Measurements from ENCODE around the gene ADAMTS12.

The ADAMTS12 gene

GRCh38 chr5:33650911-33651310 lies 240.9 kb downstream of the ADAMTS12 start:
- DNase-seq (ENCODE audit: low spot score), result no peak

GRCh38 chr5:33649549-33650482 lies 242.0 kb downstream of the ADAMTS12 start:
- no peak for DNase-seq (ENCODE audit: low spot score)

GRCh38 chr5:33641744-33642505 lies 249.9 kb downstream of the ADAMTS12 start:
- no peak for DNase-seq (ENCODE audit: low spot score)

- DNase-seq (ENCODE audit: low spot score), result no peak
Observed at GRCh38 chr5:33639474-33639873, 252.3 kb downstream of the ADAMTS12 start.

- DNase-seq (ENCODE audit: low spot score), result no peak
Observed at GRCh38 chr5:33637011-33637410, 254.8 kb downstream of the ADAMTS12 start.

GRCh38 chr5:33635582-33635981 lies 256.2 kb downstream of the ADAMTS12 start:
- DNase-seq (ENCODE audit: low spot score), result no peak

GRCh38 chr5:33633699-33634098 lies 258.1 kb downstream of the ADAMTS12 start:
- no peak for DNase-seq (ENCODE audit: low spot score)

- DNase-seq (ENCODE audit: low spot score), result no peak
Observed at GRCh38 chr5:33631786-33632185, 260.0 kb downstream of the ADAMTS12 start.

- DNase-seq (ENCODE audit: low spot score), result no peak
Observed at GRCh38 chr5:33631139-33631538, 260.7 kb downstream of the ADAMTS12 start.

GRCh38 chr5:33629999-33630398 lies 261.8 kb downstream of the ADAMTS12 start:
- DNase-seq (ENCODE audit: low spot score), result no peak

GRCh38 chr5:33628796-33629195 lies 263.0 kb downstream of the ADAMTS12 start:
- no peak for DNase-seq (ENCODE audit: low spot score)

- no peak for DNase-seq (ENCODE audit: low spot score)
Observed at GRCh38 chr5:33621514-33621913, 270.3 kb downstream of the ADAMTS12 start.

- DNase-seq (ENCODE audit: low spot score), result no peak
Observed at GRCh38 chr5:33614039-33614438, 277.8 kb downstream of the ADAMTS12 start.

GRCh38 chr5:33612386-33612785 lies 279.4 kb downstream of the ADAMTS12 start:
- DNase-seq (ENCODE audit: low spot score), result no peak

- no peak for DNase-seq (ENCODE audit: low spot score)
Observed at GRCh38 chr5:33611877-33612276, 279.9 kb downstream of the ADAMTS12 start.

- DNase-seq (ENCODE audit: low spot score), result no peak
Observed at GRCh38 chr5:33608344-33609041, 283.3 kb downstream of the ADAMTS12 start.

- DNase-seq (ENCODE audit: low spot score), result no peak
Observed at GRCh38 chr5:33604503-33604902, 287.3 kb downstream of the ADAMTS12 start.

- no peak for DNase-seq (ENCODE audit: low spot score)
Observed at GRCh38 chr5:33601881-33602280, 289.9 kb downstream of the ADAMTS12 start.

- no peak for DNase-seq (ENCODE audit: low spot score)
Observed at GRCh38 chr5:33595303-33595702, 296.5 kb downstream of the ADAMTS12 start.

GRCh38 chr5:33594006-33594405 lies 297.8 kb downstream of the ADAMTS12 start:
- no peak for DNase-seq (ENCODE audit: low spot score)

- no peak for DNase-seq (ENCODE audit: low spot score)
Observed at GRCh38 chr5:33592245-33592644, 299.5 kb downstream of the ADAMTS12 start.

- no peak for DNase-seq (ENCODE audit: low spot score)
Observed at GRCh38 chr5:33588654-33589372, 303.0 kb downstream of the ADAMTS12 start.

Data from CD4-positive, alpha-beta T cell treated with Interleukin-6 at 100 ng/mL for 8 hours (primary cell).